MCF 10A (cell line): ENCODE data around the gene LAMTOR1. TPM values are rescaled to one million over a fixed set of nuclear protein-coding genes. Genes with fewer than 3 reads are reported as not detected.

Experiments
- BruUV-seq: library from RNA; stranded (reverse); fragments of 400-500 nt; replicated peaks from 2 replicates; lab custom pipeline; 2021; lab: Mats Ljungman, UMichigan
- CTCF ChIA-PET: fragments of 300-600 bp; sonication (Branson Sonifier 250); formaldehyde crosslinking; extraction: SDS; loops from one replicate; lab custom pipeline; 2021; ENCODE audit warnings: antibody characterized with exemption, inconsistent platforms; lab: Yijun Ruan, JAX
- POLR2A ChIA-PET: fragments of 300-600, 350-650 bp; sonication (Branson Sonifier 250); formaldehyde crosslinking; extraction: SDS; loops from one replicate; lab custom pipeline; 2020; ENCODE audit warnings: antibody characterized with exemption, inconsistent platforms; lab: Yijun Ruan, JAX
- DNase-seq: peaks from one replicate; pipeline ENCODE4 v3.0.0-alpha.2; 2018; ENCODE audit not compliant: unreplicated experiment
- H3K27ac Mint-ChIP-seq: one replicate; pipeline ENCODE4 v1.8.0; 2022; ENCODE audit warnings: mild to moderate bottlenecking, low read depth, mixed read lengths; ENCODE audit not compliant: unreplicated experiment
- H3K27me3 Mint-ChIP-seq: one replicate; pipeline ENCODE4 v1.8.0; 2022; ENCODE audit warnings: mixed read lengths; ENCODE audit not compliant: insufficient read depth, unreplicated experiment
- H3K36me3 Mint-ChIP-seq: one replicate; pipeline ENCODE4 v1.8.0; 2022; ENCODE audit warnings: mild to moderate bottlenecking, moderate library complexity, mixed read lengths; ENCODE audit not compliant: insufficient read depth, unreplicated experiment
- H3K4me1 Mint-ChIP-seq: one replicate; pipeline ENCODE4 v1.8.0; 2022; ENCODE audit warnings: mixed read lengths; ENCODE audit not compliant: insufficient read depth, unreplicated experiment
- H3K4me3 Mint-ChIP-seq: one replicate; pipeline ENCODE4 v1.8.0; 2022; ENCODE audit warnings: mild to moderate bottlenecking, moderate library complexity, mixed read lengths; ENCODE audit not compliant: unreplicated experiment
- H3K9me3 Mint-ChIP-seq: one replicate; pipeline ENCODE4 v1.8.0; 2022; ENCODE audit warnings: mixed read lengths; ENCODE audit not compliant: unreplicated experiment
- CTCF ChIP-seq: fragments of 200-600 bp; IDR thresholded peaks from one replicate; pipeline ENCODE4 v1.8.0; 2022; ENCODE audit warnings: antibody characterized with exemption, mild to moderate bottlenecking; ENCODE audit not compliant: unreplicated experiment
- intact Hi-C: fragments of 100-400 bp; cut with micrococcal nuclease; formaldehyde crosslinking; loops from 2 replicates; pipeline ENCODE4 v1.14.1; 2022
- total RNA-seq: library from RNA; stranded (reverse); gene quantifications from 2 replicates; pipeline ENCODE4 v1.2.3, GENCODE V29; 2022

LAMTOR1 gene
- total RNA-seq, 1 experiment from 2014 or later, result 76.9 TPM

DNA sequence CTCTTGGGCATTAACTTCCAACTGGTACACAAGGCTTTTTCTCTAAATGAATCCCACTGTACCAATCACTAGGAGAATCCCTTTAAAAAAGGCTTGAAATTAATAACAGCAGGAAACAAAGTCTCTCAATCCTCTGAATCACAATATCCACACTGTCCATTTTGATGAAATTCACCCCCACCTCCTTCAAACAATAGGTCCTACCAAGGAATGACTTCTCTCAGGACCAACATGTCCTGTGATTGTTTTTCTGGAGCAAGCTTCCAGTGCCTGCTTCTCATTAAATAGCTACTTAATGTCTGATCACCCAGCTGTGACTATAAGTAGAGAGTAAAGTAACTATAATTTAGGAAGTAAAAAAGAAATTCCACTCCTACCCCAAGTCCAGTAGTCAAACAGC, 35.8 kb downstream of the LAMTOR1 start:
- peak overlapping the region; percentile 96 for H3K27ac Mint-ChIP-seq
- H3K9me3 Mint-ChIP-seq, result no peaks in the 10 kb centered on the region
- no TSS peak for BruUV-seq
- H3K36me3 Mint-ChIP-seq, result peaks cover 28% of the 10 kb centered on the region
- ChIA-PET POLR2A (interaction anchor here (0.7 to 15.4 kb wide), 6 partner anchors 7 to 1674 kb away, joined by 3 to 282 read pairs (median 3); partner anchors contain the start of gene NUMA1), CTCF (interaction anchor here (0.9 to 1.5 kb wide), 5 partner anchors 11 to 364 kb away, joined by 3 to 5 read pairs (median 3); partner anchors contain the start of gene ANAPC15)
- no peaks in the 10 kb centered on the region for H3K27me3 Mint-ChIP-seq
- intact Hi-C loops, result no loop called here
- H3K4me3 Mint-ChIP-seq, result no peak overlapping the region
- DNase-seq, result no peak
- no peak for TF ChIP-seq CTCF
- peaks cover 54% of the 10 kb centered on the region for H3K4me1 Mint-ChIP-seq

DNA sequence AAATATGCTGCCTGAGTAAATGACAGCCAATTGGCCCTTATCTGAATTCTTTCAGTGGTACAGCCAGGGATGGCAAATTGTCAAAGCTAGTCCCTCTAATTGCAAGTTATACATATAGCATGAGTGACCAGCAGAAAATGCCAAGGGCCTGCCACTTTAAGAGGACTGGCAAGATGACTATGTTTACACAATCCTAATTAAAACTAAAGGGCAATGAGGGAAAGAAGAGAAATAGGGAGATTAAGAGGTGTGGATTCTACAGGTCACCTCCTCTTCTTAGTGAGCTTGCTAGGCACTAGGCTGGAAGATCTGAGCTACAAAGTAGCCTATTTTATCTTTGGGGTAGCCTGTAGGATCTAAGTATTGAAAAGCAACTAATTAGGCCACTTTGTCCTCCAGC, 36.2 kb downstream of the LAMTOR1 start:
- Mint-ChIP-seq H3K27ac (peak overlapping the region; percentile 96), H3K27me3 (no peaks in the 10 kb centered on the region), H3K4me3 (no peak overlapping the region), H3K36me3 (peaks cover 28% of the 10 kb centered on the region), H3K9me3 (no peaks in the 10 kb centered on the region), H3K4me1 (peaks cover 50% of the 10 kb centered on the region)
- intact Hi-C loops, result no loop called here
- ChIA-PET CTCF (interaction anchor here (0.5 to 1.5 kb wide), 6 partner anchors 11 to 365 kb away, joined by 3 to 5 read pairs (median 3); no protein-coding TSS in a partner anchor), POLR2A (interaction anchor here (0.7 to 15.4 kb wide), 5 partner anchors 7 to 1674 kb away, joined by 3 to 282 read pairs (median 3); partner anchors contain the start of gene NUMA1)
- DNase-seq, result no peak
- no peak for TF ChIP-seq CTCF
- no TSS peak for BruUV-seq

GRCh38 chr11:72061739-72062396, 41.2 kb downstream of the LAMTOR1 start:
- TF ChIP-seq CTCF, result no peak
- H3K27me3 Mint-ChIP-seq, result no peaks in the 10 kb centered on the region
- DNase-seq, result no peak
- ChIA-PET POLR2A (interaction anchor here (0.6 to 3.7 kb wide), 5 partner anchors 8 to 83 kb away, joined by 3 to 20 read pairs (median 3); no protein-coding TSS in a partner anchor), CTCF (interaction anchor here (0.5 to 2.0 kb wide), 4 partner anchors 9 to 121 kb away, joined by 3 to 6 read pairs (median 4); no protein-coding TSS in a partner anchor)
- intact Hi-C loops, result no loop called here
- H3K4me1 Mint-ChIP-seq, result peaks cover 17% of the 10 kb centered on the region
- no peak overlapping the region for H3K4me3 Mint-ChIP-seq
- H3K27ac Mint-ChIP-seq, result peak overlapping the region; percentile 65
- no peaks in the 10 kb centered on the region for H3K9me3 Mint-ChIP-seq
- no TSS peak for BruUV-seq
- peaks cover 26% of the 10 kb centered on the region for H3K36me3 Mint-ChIP-seq

GRCh38 chr11:72058416-72059034, 44.6 kb downstream of the LAMTOR1 start:
- no peaks in the 10 kb centered on the region for H3K9me3 Mint-ChIP-seq

More at GRCh38 chr11:72058416-72059034, 44.6 kb downstream of the LAMTOR1 start:
- ChIA-PET CTCF (interaction anchor here (0.6 to 2.4 kb wide), 8 partner anchors 11 to 878 kb away, joined by 3 to 7 read pairs (median 3); no protein-coding TSS in a partner anchor), POLR2A (interaction anchor here (0.8 to 3.8 kb wide), 9 partner anchors 11 to 356 kb away, joined by 3 to 20 read pairs (median 4); no protein-coding TSS in a partner anchor)
- peaks cover 9% of the 10 kb centered on the region for H3K4me1 Mint-ChIP-seq
- TF ChIP-seq CTCF, result no peak
- H3K4me3 Mint-ChIP-seq, result no peak overlapping the region
- no peak for DNase-seq
- no peaks in the 10 kb centered on the region for H3K27me3 Mint-ChIP-seq
- H3K27ac Mint-ChIP-seq, result peak overlapping the region; percentile 39
- no TSS peak for BruUV-seq
- peaks cover 18% of the 10 kb centered on the region for H3K36me3 Mint-ChIP-seq
- intact Hi-C loops, result no loop called here
